Kidney epithelial cell (primary cell): Measurements from ENCODE around the gene COQ8A. TPM values are rescaled to one million over a fixed set of nuclear protein-coding genes. Genes with fewer than 3 reads are reported as not detected.
"Not testable (repeated sequence)": the region's sequence is repeated elsewhere in the genome, so short reads cannot be mapped to it uniquely, and the experiment has no call there.

Experiments used
- DNase-seq: peaks from one replicate; pipeline ENCODE4 v3.0.0-alpha.2; 2010; ENCODE audit warnings: low read depth
- H3K27me3 ChIP-seq: 2 replicates; pipeline ENCODE4 v1.6.0; 2011; ENCODE audit warnings: low read length; ENCODE audit not compliant: control insufficient read depth, insufficient read depth
- H3K36me3 ChIP-seq: 2 replicates; pipeline ENCODE4 v1.5.1; 2011; ENCODE audit warnings: low read length; ENCODE audit not compliant: control insufficient read depth, insufficient read depth
- H3K4me3 ChIP-seq: 2 replicates; pipeline ENCODE4 v1.5.1; 2011; ENCODE audit warnings: low read depth, mild to moderate bottlenecking, control low read depth, low read length
- total RNA-seq: library from RNA; depleted of rRNA; stranded (reverse); fragments of >200 nt; gene quantifications from 2 replicates; pipeline ENCODE4 v1.2.3, GENCODE V29; 2015
- TF ChIP-seq, protein P1 (sequence below): IDR thresholded peaks from 2 replicates; pipeline ENCODE4 v1.5.1; 2011; ENCODE audit warnings: mild to moderate bottlenecking, moderate library complexity, low read length, control low read depth, inconsistent platforms; ENCODE audit not compliant: insufficient read depth, poor library complexity, severe bottlenecking

The COQ8A gene
- total RNA-seq, 1 donor from 2014 or later, result 11.8 TPM

DNA sequence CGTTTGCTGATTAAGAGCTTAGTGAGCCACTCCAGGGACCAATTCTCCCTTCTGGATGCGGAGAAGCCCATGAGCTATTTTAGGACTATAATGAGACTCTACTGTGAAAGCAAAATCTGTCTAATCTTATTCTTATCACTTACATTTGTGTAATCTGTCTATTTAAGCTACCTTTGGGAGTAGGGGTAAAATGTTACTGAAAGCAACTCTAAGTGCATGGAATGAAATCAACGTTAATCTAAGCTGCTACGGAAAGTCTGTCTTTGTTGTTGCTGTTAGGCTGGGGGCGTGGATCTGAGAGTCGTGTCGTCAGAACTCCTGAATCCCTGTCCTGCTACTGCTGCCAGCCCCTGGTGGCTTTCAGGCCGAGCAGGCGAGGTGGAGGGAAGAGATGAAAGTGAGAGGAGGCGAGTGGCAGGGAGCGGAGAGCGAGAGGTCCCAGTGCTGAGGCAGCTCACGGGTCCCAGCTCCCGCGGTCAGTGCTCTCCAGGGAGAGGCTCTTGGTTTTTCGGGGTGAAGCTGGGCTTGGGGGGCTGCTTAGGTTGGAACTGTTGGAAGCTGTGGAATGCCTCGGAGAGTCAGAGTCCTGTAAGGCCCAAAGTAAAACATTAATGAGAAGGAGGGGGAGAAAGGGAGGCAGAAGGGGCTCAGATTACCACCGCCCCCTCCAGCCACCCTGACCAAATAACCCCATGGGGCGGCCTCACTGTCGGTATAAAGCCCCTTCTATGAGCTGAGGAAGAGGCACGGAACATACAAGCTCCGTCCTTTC, 53.9 kb downstream of the COQ8A start:
- H3K27me3 ChIP-seq, result no peaks in the 10 kb centered on the region
- TF ChIP-seq, protein P1, sequence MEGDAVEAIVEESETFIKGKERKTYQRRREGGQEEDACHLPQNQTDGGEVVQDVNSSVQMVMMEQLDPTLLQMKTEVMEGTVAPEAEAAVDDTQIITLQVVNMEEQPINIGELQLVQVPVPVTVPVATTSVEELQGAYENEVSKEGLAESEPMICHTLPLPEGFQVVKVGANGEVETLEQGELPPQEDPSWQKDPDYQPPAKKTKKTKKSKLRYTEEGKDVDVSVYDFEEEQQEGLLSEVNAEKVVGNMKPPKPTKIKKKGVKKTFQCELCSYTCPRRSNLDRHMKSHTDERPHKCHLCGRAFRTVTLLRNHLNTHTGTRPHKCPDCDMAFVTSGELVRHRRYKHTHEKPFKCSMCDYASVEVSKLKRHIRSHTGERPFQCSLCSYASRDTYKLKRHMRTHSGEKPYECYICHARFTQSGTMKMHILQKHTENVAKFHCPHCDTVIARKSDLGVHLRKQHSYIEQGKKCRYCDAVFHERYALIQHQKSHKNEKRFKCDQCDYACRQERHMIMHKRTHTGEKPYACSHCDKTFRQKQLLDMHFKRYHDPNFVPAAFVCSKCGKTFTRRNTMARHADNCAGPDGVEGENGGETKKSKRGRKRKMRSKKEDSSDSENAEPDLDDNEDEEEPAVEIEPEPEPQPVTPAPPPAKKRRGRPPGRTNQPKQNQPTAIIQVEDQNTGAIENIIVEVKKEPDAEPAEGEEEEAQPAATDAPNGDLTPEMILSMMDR, result no peak
- DNase-seq, result no peak
- no peak overlapping the region for H3K4me3 ChIP-seq
- no peaks in the 10 kb centered on the region for H3K36me3 ChIP-seq

DNA sequence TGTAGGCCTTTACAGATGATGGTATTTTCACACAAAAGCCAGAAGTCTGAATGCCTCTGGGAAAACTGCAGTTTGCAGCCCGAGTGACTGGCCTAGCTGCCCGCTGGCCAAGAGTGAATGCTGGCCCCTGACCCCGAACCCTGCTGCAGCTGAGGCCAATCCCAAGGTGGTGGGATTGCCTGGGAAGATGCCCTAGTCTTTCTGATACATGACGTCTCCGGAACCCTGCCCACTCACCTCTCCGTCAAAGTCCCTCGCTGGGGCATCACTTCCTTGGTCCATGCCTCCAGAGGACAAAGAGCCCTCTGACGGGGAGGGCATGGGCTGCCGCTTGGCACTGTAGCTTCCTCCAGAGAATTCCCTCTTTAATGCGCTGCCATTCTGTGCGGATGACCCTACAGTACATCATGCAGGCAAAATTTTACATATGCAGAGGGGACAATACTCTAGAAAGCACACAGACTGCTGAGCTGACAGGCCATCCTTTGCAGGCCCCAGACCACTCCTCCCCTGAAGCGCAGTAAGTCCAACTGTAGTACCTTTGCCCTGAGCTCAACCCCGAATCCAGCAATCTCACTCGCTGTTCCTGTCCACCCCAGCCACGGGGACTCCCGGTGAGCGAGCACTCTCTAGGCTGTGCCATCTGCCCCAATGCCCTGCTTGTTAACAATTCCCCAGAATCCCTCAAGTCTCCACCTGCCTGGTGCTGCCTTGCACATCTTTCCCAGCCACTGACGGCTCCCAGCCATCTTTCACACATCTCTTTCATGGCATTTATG, 54.7 kb downstream of the COQ8A start:
- no peaks in the 10 kb centered on the region for H3K36me3 ChIP-seq

DNA sequence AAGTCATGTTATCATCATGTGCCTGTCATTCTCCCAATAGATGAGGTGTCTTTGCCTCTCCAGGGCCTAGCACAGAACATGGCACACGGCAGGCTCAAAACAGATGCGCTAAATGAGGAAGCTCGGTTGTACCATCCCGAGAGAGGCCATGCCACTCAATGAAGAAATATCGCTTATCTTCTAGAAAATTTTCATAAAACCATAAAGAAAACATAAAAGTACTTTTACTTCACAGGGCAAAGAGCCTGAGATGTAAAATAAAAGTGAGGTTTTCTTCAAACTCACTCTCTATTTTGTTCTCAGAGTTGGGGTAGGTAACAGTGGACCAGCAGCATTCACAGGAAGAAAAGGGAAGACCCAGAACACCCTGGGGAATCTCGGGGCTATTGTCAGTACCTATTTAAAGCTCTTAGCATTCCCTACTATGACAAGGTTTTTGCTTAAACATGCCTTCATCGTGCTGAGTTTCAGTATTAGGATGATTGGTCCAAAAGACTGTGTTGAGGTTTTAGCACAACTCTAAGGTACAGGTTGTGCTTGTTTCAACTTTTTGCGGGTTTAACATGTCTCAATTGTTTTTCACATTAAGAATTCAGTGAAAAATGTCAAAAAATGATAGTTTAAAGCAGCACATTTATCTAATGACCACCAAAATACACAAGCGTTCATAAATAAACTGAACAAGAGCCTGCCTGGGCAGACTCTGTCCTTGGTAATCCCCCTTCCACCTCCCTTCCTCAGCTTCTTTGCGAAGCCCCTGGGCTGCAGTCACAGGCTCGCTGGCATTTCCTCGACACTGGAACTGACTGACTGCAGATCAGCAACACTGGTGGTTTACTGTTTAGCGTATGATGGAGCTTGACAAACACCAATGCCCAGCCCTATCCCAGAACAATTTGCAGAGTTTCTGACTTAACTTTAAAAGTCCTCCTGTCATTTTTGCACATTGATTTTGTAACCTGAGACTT, 55.6 kb downstream of the COQ8A start:
- TF ChIP-seq, protein P1, result no peak
- Histone ChIP-seq H3K36me3 (no peaks in the 10 kb centered on the region), H3K27me3 (no peaks in the 10 kb centered on the region)

More for the DNA sequence above, 54.7 kb downstream of the COQ8A start:
- DNase-seq, result no peak
- no peak overlapping the region for H3K4me3 ChIP-seq
- TF ChIP-seq, protein P1, result no peak
- H3K27me3 ChIP-seq, result no peaks in the 10 kb centered on the region

DNA sequence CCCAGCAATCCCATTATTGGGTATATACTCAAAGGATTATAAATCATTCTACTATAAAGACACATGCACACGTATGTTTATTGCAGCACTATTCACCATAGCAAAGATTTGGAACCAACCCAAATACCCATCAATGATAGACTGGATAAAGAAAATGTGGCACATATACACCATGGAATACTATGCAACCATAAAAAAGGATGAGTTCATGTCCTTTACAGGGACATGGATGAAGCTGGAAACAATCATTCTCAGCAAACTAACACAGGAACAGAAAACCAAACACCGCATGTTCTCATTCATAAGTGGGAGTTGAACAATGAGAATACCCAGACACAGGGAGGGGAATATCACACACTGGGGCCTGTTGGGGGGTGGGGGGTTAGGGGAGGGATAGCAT, 59.5 kb downstream of the COQ8A start:
- H3K36me3 ChIP-seq, H3K27me3 ChIP-seq, H3K4me3 ChIP-seq, DNase-seq: not testable (repeated sequence)

More for the DNA sequence above, 55.6 kb downstream of the COQ8A start:
- H3K4me3 ChIP-seq, result no peak overlapping the region
- no peak for DNase-seq

DNA sequence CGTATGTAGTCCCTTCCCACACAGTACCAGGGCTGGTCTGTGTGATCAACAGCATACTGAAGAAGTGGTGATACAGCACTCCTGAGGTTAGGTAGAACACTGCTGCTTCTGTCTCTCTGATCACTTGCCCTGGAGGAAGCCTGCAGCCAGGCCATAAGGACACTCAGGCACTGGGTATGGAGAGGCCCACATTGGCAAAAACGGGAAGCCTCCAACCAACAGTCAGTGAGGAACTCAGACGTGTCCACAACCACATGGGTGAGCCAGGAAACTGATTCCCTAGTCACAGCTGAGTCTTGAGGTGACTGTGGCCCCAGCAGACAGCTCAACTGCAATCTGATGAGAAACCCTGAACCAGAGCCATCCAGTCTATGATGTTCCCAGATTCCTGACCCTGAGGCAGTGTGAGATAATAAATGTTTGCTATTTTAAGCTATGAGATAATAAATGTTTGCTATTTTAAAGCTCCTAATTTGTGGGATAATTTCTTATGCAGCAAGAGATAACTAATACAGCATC, 62.5 kb downstream of the COQ8A start:
- no peaks in the 10 kb centered on the region for H3K36me3 ChIP-seq
- no peaks in the 10 kb centered on the region for H3K27me3 ChIP-seq
- no peak for DNase-seq
- no peak overlapping the region for H3K4me3 ChIP-seq
- TF ChIP-seq, protein P1, result no peak
